Esophagus squamous epithelium (tissue), 5 donors: Measurements from ENCODE around the gene HNRNPD. TPM values are rescaled to one million over a fixed set of nuclear protein-coding genes. Genes with fewer than 3 reads are reported as not detected.
"Not testable (repeated sequence)": the region's sequence is repeated elsewhere in the genome, so short reads cannot be mapped to it uniquely, and the experiment has no call there.

Experiments
- DNase-seq: peaks from one replicate; lab custom pipeline; 2025; lab: John Stamatoyannopoulos, UW
- H3K27ac ChIP-seq, 4 donors: fragments of 200-600 bp; sonication (generic); one replicate each; pipeline ENCODE4 v1.5.1; 2016 to 2019; ENCODE audit warnings: mild to moderate bottlenecking in 1 of 4
- H3K27me3 ChIP-seq, 4 donors: fragments of 200-600 bp; sonication (generic); 1 replicate in 3 of 4; 2 replicates in 1 of 4; pipeline versions ENCODE4 v1.5.1 to v1.6.0; 2017 to 2021; ENCODE audit warnings: antibody characterized with exemption in 1 of 4
- H3K36me3 ChIP-seq, 3 donors: fragments of 200-600 bp; sonication (generic); one replicate each; pipeline ENCODE4 v1.5.1; 2016 to 2019
- H3K4me1 ChIP-seq, 3 donors: fragments of 200-600 bp; sonication (generic); one replicate each; pipeline ENCODE4 v1.5.1; 2017 to 2019
- H3K4me3 ChIP-seq, 4 donors: fragments of 200-600 bp; sonication (generic); 1 replicate in 3 of 4; 2 replicates in 1 of 4; pipeline ENCODE4 v1.5.1; 2016 to 2019; ENCODE audit warnings: mild to moderate bottlenecking in 2 of 4, moderate library complexity in 1 of 4
- H3K9me3 ChIP-seq, 3 donors: fragments of 200-600 bp; sonication (generic); one replicate each; pipeline ENCODE4 v1.5.1; 2016 to 2019
- CTCF ChIP-seq, 6 experiments: fragments of 450-650 bp in 4 of 6; fragments of 200-600 bp in 2 of 6; sonication (generic) in 2 of 6; IDR thresholded peaks; one replicate each; pipeline ENCODE4 v1.5.1; 2016 to 2019; ENCODE audit warnings: antibody characterized with exemption in 6 of 6, mild to moderate bottlenecking in 4 of 6, moderate library complexity in 4 of 6
- POLR2A ChIP-seq, 4 donors: fragments of 450-650 bp; IDR thresholded peaks; one replicate each; pipeline ENCODE4 v1.6.1; 2017; ENCODE audit warnings: antibody characterized with exemption in 4 of 4, mild to moderate bottlenecking in 4 of 4, moderate library complexity in 3 of 4
- WGBS, 2 donors: methylation state at CpG; one replicate each; pipeline ENCODE4 v1.1.5; 2018; 5-methylcytosine and 5-hydroxymethylcytosine counted together
- intact Hi-C: fragments of 100-400 bp; cut with DNase I; formaldehyde crosslinking; loops from one replicate; pipeline ENCODE4 v1.15.0; 2022
- small RNA-seq, 4 donors: library from RNA; depleted of rRNA; stranded (forward); fragments of <200 nt; gene quantifications; one replicate each; pipeline ENCODE3, GENCODE V24; 2016
- total RNA-seq, 4 donors: library from RNA; depleted of rRNA; stranded (reverse); fragments of >200 nt; gene quantifications; one replicate each; pipeline ENCODE4 v1.1.0, GENCODE V29; 2016
- donor health status: DM: yes; HTN: yes; CAD: no.

Gene HNRNPD
- total RNA-seq, 4 donors from 2014 or later: 49.9 to 105 (median 71.0) TPM

- intact Hi-C loops: loop anchor here (10.0 kb wide), 1 partner anchor 61 kb away; no protein-coding TSS in a partner anchor
- H3K27me3 ChIP-seq: no peaks in the 10 kb centered on the region
- peaks cover 0 to 40% (median 7%) of the 10 kb centered on the region in 3 donors for H3K36me3 ChIP-seq
- no peak overlapping the region for H3K4me3 ChIP-seq
- DNase-seq: no peak
- no peaks in the 10 kb centered on the region for H3K9me3 ChIP-seq
- no peaks in the 10 kb centered on the region for H3K4me1 ChIP-seq
- H3K27ac ChIP-seq: no peak overlapping the region
- TF ChIP-seq POLR2A (IDR thresholded peaks at IDR 0.05) (no peak), CTCF (IDR thresholded peaks at IDR 0.05) (no peak)
These were observed 27.7 kb downstream of the HNRNPD start for GRCh38 chr4:82346126-82346525.

GRCh38 chr4:82335043-82335442 is 38.7 kb downstream of the HNRNPD start:
- intact Hi-C loops: no loop called here
- Histone ChIP-seq H3K4me3 (no peak overlapping the region), H3K9me3 (peaks cover 0 to under 1% (median 0%) of the 10 kb centered on the region in 3 donors), H3K36me3 (no peaks in the 10 kb centered on the region), H3K4me1 (no peaks in the 10 kb centered on the region), H3K27me3 (no peaks in the 10 kb centered on the region), H3K27ac (no peak overlapping the region)
- TF ChIP-seq POLR2A (IDR thresholded peaks at IDR 0.05) (no peak), CTCF (IDR thresholded peaks at IDR 0.05) (no peak)
- DNase-seq: no peak

- H3K27me3 ChIP-seq, H3K27ac ChIP-seq, H3K4me1 ChIP-seq, H3K4me3 ChIP-seq, intact Hi-C loops, H3K36me3 ChIP-seq, H3K9me3 ChIP-seq, DNase-seq: not testable (repeated sequence)
- 86 to 91% methylated on average over 7 to 9 of the region's 9 CpGs for WGBS, 2 donors
These were observed 40.1 kb downstream of the HNRNPD start for GRCh38 chr4:82333641-82334040.

GRCh38 chr4:82331814-82332213 is 42.0 kb downstream of the HNRNPD start:
- H3K27ac ChIP-seq: no peak overlapping the region
- no peaks in the 10 kb centered on the region for H3K4me1 ChIP-seq
- intact Hi-C loops: no loop called here
- H3K36me3 ChIP-seq: no peaks in the 10 kb centered on the region
- no peak overlapping the region for H3K4me3 ChIP-seq
- TF ChIP-seq POLR2A (IDR thresholded peaks at IDR 0.05): no peak
- no peak for TF ChIP-seq CTCF (IDR thresholded peaks at IDR 0.05)
- 62 to 94% methylated on average over 4 of the region's 4 CpGs for WGBS, 2 donors
- peaks cover 0 to 4% (median 0%) of the 10 kb centered on the region in 3 donors for H3K9me3 ChIP-seq
- no peak for DNase-seq
- no peaks in the 10 kb centered on the region for H3K27me3 ChIP-seq

- no peak overlapping the region for H3K4me3 ChIP-seq
- intact Hi-C loops: no loop called here
- peaks cover 0 to 12% (median 6%) of the 10 kb centered on the region in 3 donors for H3K9me3 ChIP-seq
- WGBS, 2 donors: 76% methylated on average over 4 of the region's 4 CpGs
- DNase-seq: no peak
- no peaks in the 10 kb centered on the region for H3K27me3 ChIP-seq
- H3K27ac ChIP-seq: no peak overlapping the region
- TF ChIP-seq POLR2A (IDR thresholded peaks at IDR 0.05): no peak
- TF ChIP-seq CTCF (IDR thresholded peaks at IDR 0.05): no peak
- H3K36me3 ChIP-seq: no peaks in the 10 kb centered on the region
- no peaks in the 10 kb centered on the region for H3K4me1 ChIP-seq
These were observed 53.4 kb downstream of the HNRNPD start for GRCh38 chr4:82320351-82320750.

- not testable (repeated sequence) for H3K4me1 ChIP-seq
- 96 to 98% methylated on average over 6 to 8 of the region's 13 CpGs for WGBS, 2 donors
These were observed 70.7 kb downstream of the HNRNPD start for GRCh38 chr4:82303063-82303462.

More at GRCh38 chr4:82303063-82303462, 70.7 kb downstream of the HNRNPD start:
- H3K4me3 ChIP-seq, DNase-seq, H3K27me3 ChIP-seq, H3K9me3 ChIP-seq, intact Hi-C loops, H3K36me3 ChIP-seq, H3K27ac ChIP-seq: not testable (repeated sequence)

Small RNA genes lying within 50 kb of the gene (small RNA-seq; reads per million reads assigned to genes)
- gene RF00150: 0 to 0.21 (median 0.04) reads per million in 4 donors

Other genes with a start within 250 kb of the HNRNPD start
- 100 to 1,000 TPM in 3 of 4 donors, 10 to 100 TPM in 1; 69.1 to 201 (median 133) TPM for gene HNRNPDL, start 56.5 kb upstream of the HNRNPD start, total RNA-seq
- 10 to 100 TPM; 21.3 to 39.8 (median 29.9) TPM for gene ENOPH1, start 56.6 kb upstream of the HNRNPD start, total RNA-seq
- gene TMEM150C, start 188.0 kb upstream of the HNRNPD start, total RNA-seq: 1 to 10 TPM; 1.1 to 3.8 (median 2.8) TPM